ENCODE results near the gene MMP24.

- no peak for TF ChIP-seq CTCF (conservative IDR thresholded peaks at IDR 0.05 in 1 of 2, IDR thresholded peaks at IDR 0.05 in 1 of 2; ENCODE audit: low read depth in 1 of 2, low read length in 2 of 2)
- no peak for TF ChIP-seq EZH2 (IDR thresholded peaks at IDR 0.05; ENCODE audit: low read length, missing control alignments)
Measured at GRCh38 chr20:35283441-35284266, 57.2 kb downstream of the MMP24 start.

Data from fibroblast of lung (primary cell).